ENCODE results near the gene LY6G6D. TPM values are rescaled to one million over a fixed set of nuclear protein-coding genes. Genes with fewer than 3 reads are reported as not detected.

The LY6G6D gene
- total and polyA plus RNA-seq, 8 donors: not detected

DNA sequence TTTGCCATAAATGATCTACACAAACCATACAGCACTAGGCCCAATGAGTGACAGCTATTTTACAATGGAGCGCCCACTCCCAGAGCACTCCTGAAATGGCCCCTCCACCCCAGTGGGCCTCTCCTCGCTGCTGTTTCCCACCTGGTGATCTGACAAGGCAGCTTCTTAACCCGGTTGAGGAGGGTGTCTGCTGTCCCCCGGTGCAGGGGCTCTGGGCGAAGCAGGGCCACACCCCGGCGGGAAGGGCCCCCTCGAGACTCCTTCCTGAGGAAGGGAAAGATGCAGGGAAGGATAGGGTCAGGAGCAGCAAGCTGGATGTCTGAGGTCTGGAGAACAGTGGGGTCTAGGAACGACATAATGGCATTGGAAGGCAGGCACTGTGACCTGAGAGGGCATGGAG, 22.3 kb upstream of the LY6G6D start:
- Histone ChIP-seq H3K4me3 (no peak overlapping the region), H3K4me1 (peaks cover 4 to 20% (median 12%) of the 10 kb centered on the region in 4 donors), H3K27me3 (no peaks in the 10 kb centered on the region), H3K27ac (no peak overlapping the region), H3K9me3 (no peaks in the 10 kb centered on the region), H3K36me3 (peaks cover 80 to 100% (median 100%) of the 10 kb centered on the region in 4 donors)
- intact Hi-C loops (cut with DNase I; ENCODE audit: low total_unique reads): no loop called here
- no peak for DNase-seq
- WGBS, 5 donors: 87 to 91% (median 89%) methylated on average over 9 of the region's 9 CpGs
- TF ChIP-seq, protein P1, sequence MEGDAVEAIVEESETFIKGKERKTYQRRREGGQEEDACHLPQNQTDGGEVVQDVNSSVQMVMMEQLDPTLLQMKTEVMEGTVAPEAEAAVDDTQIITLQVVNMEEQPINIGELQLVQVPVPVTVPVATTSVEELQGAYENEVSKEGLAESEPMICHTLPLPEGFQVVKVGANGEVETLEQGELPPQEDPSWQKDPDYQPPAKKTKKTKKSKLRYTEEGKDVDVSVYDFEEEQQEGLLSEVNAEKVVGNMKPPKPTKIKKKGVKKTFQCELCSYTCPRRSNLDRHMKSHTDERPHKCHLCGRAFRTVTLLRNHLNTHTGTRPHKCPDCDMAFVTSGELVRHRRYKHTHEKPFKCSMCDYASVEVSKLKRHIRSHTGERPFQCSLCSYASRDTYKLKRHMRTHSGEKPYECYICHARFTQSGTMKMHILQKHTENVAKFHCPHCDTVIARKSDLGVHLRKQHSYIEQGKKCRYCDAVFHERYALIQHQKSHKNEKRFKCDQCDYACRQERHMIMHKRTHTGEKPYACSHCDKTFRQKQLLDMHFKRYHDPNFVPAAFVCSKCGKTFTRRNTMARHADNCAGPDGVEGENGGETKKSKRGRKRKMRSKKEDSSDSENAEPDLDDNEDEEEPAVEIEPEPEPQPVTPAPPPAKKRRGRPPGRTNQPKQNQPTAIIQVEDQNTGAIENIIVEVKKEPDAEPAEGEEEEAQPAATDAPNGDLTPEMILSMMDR (IDR thresholded peaks at IDR 0.05): no peak
- TF ChIP-seq EP300 (IDR thresholded peaks at IDR 0.05) (no peak), POLR2A (IDR thresholded peaks at IDR 0.05) (no peak), POLR2AphosphoS5 (IDR thresholded peaks at IDR 0.05) (no peak)

DNA sequence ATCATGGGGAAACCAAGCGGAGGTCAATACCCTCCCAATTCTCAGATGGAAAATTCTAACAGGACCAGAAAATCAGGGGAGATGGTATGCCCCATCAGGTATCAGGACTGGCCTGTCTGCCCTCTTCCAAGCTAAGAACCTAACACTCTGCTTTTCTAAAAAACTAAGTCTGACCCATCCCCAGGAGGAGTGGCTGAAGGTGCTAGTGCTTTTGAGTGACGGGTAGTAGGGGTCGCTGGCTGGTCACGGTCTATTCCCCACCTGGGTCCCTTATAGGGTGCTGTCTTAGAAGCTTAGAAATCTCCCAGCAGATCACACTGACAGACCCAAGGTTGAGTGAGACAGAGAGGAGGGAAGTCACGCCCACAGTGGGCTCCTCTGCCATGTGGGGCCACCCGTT, 21.6 kb upstream of the LY6G6D start:
- intact Hi-C loops (cut with DNase I; ENCODE audit: low total_unique reads): no loop called here
- H3K9me3 ChIP-seq: no peaks in the 10 kb centered on the region
- no peak overlapping the region for H3K4me3 ChIP-seq
- peaks cover 74 to 100% (median 97%) of the 10 kb centered on the region in 4 donors for H3K36me3 ChIP-seq
- no peaks in the 10 kb centered on the region for H3K27me3 ChIP-seq
- WGBS, 5 donors: 80 to 100% (median 92%) methylated on average over 4 to 6 of the region's 6 CpGs
- no peak overlapping the region for H3K27ac ChIP-seq
- TF ChIP-seq POLR2A (IDR thresholded peaks at IDR 0.05) (no peak), EP300 (IDR thresholded peaks at IDR 0.05) (no peak), POLR2AphosphoS5 (IDR thresholded peaks at IDR 0.05) (no peak)
- TF ChIP-seq, protein P1 (IDR thresholded peaks at IDR 0.05): no peak
- H3K4me1 ChIP-seq: peaks cover 4 to 22% (median 12%) of the 10 kb centered on the region in 4 donors
- DNase-seq: no peak

DNA sequence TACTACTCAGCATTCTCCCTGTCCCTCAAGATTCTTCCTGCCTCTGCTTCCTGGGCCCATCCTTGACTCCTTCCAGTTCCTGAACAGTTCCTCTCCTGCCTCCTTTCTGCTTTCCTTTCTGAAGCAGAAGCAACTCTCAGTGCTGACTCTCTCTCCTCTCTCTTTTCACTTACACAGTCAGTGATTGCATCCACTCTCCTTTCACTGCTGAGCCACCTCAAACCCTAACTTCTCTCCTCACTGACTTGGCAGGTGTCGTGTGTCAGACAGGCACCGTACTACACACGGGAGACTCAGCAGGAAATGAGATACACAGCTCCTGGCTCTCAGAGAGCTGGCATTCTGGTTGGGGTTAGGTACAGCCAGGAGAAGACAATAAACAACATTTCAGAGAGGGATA, 17.6 kb upstream of the LY6G6D start:
- no peak for TF ChIP-seq EP300 (IDR thresholded peaks at IDR 0.05)
- TF ChIP-seq POLR2A (IDR thresholded peaks at IDR 0.05): no peak
- TF ChIP-seq, protein P1 (IDR thresholded peaks at IDR 0.05): no peak
- no peak for DNase-seq
- intact Hi-C loops (cut with DNase I; ENCODE audit: low total_unique reads): no loop called here
- H3K9me3 ChIP-seq: no peaks in the 10 kb centered on the region
- H3K27me3 ChIP-seq: no peaks in the 10 kb centered on the region
- peaks cover 42 to 85% (median 80%) of the 10 kb centered on the region in 4 donors for H3K36me3 ChIP-seq
- WGBS, 5 donors: 35 to 45% (median 39%) methylated on average over 3 of the region's 3 CpGs
- H3K4me1 ChIP-seq: peaks cover 11 to 36% (median 20%) of the 10 kb centered on the region in 4 donors
- H3K27ac ChIP-seq: no peak overlapping the region
- H3K4me3 ChIP-seq: no peak overlapping the region

DNA sequence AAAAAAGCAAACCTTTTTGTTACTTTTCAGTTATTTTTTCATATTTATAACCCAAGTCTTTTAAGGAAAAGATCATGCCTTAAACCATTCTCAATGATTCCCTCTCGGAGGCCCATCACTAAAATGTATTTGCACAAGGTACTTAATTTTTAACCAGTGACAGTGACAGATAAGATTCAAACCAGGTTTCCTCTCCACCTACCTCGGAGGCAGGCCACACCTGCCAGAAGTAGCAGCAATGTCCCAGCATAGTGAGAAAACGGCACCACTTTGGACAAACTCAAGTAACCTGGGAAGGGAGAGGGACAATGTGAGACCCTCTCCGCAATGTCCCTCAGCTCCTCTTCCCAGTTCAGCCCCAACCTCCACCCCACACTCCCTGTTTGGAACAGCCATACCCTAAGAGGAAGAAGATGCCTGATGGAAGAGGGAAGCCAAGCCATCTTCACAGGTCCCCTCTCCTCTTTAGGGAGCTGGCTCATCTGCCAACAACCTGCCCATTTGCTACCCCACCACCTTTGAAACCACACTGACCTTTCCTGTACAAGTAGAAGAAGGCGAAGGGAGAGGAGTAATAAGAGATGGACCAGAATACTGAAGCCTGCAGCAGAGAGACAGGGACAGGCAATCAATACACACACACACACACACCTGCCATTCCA, 14.3 kb upstream of the LY6G6D start:
- H3K27ac ChIP-seq: peak overlapping the region in 1 of 5 donors; percentile 51
- H3K9me3 ChIP-seq: no peaks in the 10 kb centered on the region
- TF ChIP-seq EP300 (IDR thresholded peaks at IDR 0.05) (no peak), POLR2AphosphoS5 (IDR thresholded peaks at IDR 0.05) (no peak), POLR2A (IDR thresholded peaks at IDR 0.05) (no peak)
- TF ChIP-seq, protein P1 (IDR thresholded peaks at IDR 0.05): no peak
- H3K36me3 ChIP-seq: peaks cover 15 to 52% (median 46%) of the 10 kb centered on the region in 4 donors
- WGBS, 5 donors: 61 to 82% (median 70%) methylated on average over 5 of the region's 5 CpGs
- H3K27me3 ChIP-seq: no peaks in the 10 kb centered on the region
- intact Hi-C loops (cut with DNase I; ENCODE audit: low total_unique reads): no loop called here
- H3K4me1 ChIP-seq: peaks cover 11 to 44% (median 26%) of the 10 kb centered on the region in 4 donors
- DNase-seq: no peak
- H3K4me3 ChIP-seq: peak overlapping the region in 2 of 4 donors; percentile 63 to 83
